ENCODE data around the gene XKR3.
"Not testable (repeated sequence)": the region's sequence is repeated elsewhere in the genome, so short reads cannot be mapped to it uniquely, and the experiment has no call there.

Gene XKR3

GRCh38 chr22:16806401-16806800 lies 18.8 kb downstream of the XKR3 start:
- TF ChIP-seq CTCF (IDR thresholded peaks at IDR 0.05; ENCODE audit: low read depth, low read length, missing control alignments) = no peak
- H3K4me3 ChIP-seq (ENCODE audit: low read depth, low read length) = no peak overlapping the region
- DNase-seq (ENCODE audit: low read depth) = no peak

GRCh38 chr22:16804882-16805281 lies 20.3 kb downstream of the XKR3 start:
- TF ChIP-seq CTCF (IDR thresholded peaks at IDR 0.05; ENCODE audit: low read depth, low read length, missing control alignments) = no peak
- DNase-seq (ENCODE audit: low read depth) = no peak
- H3K4me3 ChIP-seq (ENCODE audit: low read depth, low read length) = no peak overlapping the region

GRCh38 chr22:16803255-16803917 lies 21.8 kb downstream of the XKR3 start:
- TF ChIP-seq CTCF (IDR thresholded peaks at IDR 0.05; ENCODE audit: low read depth, low read length, missing control alignments) = no peak
- no peak overlapping the region for H3K4me3 ChIP-seq (ENCODE audit: low read depth, low read length)

GRCh38 chr22:16801571-16801970 lies 23.6 kb downstream of the XKR3 start:
- no peak for TF ChIP-seq CTCF (IDR thresholded peaks at IDR 0.05; ENCODE audit: low read depth, low read length, missing control alignments)
- no peak for DNase-seq (ENCODE audit: low read depth)
- H3K4me3 ChIP-seq (ENCODE audit: low read depth, low read length) = no peak overlapping the region

More at GRCh38 chr22:16803255-16803917, 21.8 kb downstream of the XKR3 start:
- DNase-seq (ENCODE audit: low read depth) = no peak

- H3K4me3 ChIP-seq (ENCODE audit: low read depth, low read length) = no peak overlapping the region
- TF ChIP-seq CTCF (IDR thresholded peaks at IDR 0.05; ENCODE audit: low read depth, low read length, missing control alignments) = no peak
- no peak for DNase-seq (ENCODE audit: low read depth)
These were observed 24.1 kb downstream of the XKR3 start for GRCh38 chr22:16801088-16801487.

GRCh38 chr22:16800358-16800757 lies 24.9 kb downstream of the XKR3 start:
- no peak for DNase-seq (ENCODE audit: low read depth)
- no peak overlapping the region for H3K4me3 ChIP-seq (ENCODE audit: low read depth, low read length)
- TF ChIP-seq CTCF (IDR thresholded peaks at IDR 0.05; ENCODE audit: low read depth, low read length, missing control alignments) = no peak

GRCh38 chr22:16795504-16795903 lies 29.7 kb downstream of the XKR3 start:
- not testable (repeated sequence) for DNase-seq (ENCODE audit: low read depth)

More at GRCh38 chr22:16795504-16795903, 29.7 kb downstream of the XKR3 start:
- not testable (repeated sequence) for H3K4me3 ChIP-seq (ENCODE audit: low read depth, low read length)

Data from GM12864 (cell line).